Measurements from ENCODE around the gene GBA2.
A peak's percentile ranks its signal among the peaks of the same experiment; 100 is the strongest.

Gene GBA2

DNA sequence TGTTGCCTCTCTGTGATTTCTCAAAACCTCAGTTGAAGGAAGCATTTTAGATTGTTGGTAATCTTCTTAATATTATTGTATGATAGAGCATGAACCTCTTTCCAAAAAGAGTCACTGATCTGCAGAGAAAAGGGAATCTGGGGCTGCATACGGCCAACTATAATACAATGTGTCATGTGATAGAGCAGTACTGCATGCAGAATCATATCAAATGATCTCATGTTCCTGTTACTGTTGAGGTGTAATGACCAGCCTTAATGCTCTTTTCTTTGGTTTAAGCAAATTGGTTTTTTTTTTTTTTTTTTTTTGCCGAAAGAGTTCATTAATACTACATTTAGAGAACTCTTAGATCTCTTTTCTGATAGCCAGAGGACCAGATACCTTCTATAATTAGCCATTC, 18.0 kb upstream of the GBA2 start:
- no peak for DNase-seq (ENCODE audit: low spot score)

DNA sequence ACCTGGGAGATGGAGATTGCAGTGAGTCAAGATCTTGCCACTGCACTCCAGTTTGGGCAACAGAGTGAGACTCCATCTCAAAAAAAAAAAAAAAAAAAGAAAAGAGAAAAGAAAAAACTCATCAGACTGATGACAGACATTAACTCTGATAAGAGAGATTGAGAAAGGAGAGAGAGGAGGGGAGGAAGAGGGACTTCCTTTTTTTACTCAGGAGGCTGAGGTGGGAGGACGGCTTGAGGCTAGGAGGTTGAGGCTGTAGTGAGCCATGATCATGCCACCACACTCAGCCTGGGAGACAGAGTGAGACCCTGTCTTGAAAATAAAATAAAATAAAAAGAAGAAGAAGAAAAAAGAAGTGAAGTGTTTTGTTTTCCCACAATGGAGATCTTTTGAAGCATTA, 14.8 kb upstream of the GBA2 start:
- DNase-seq (ENCODE audit: low spot score), result no peak

DNA sequence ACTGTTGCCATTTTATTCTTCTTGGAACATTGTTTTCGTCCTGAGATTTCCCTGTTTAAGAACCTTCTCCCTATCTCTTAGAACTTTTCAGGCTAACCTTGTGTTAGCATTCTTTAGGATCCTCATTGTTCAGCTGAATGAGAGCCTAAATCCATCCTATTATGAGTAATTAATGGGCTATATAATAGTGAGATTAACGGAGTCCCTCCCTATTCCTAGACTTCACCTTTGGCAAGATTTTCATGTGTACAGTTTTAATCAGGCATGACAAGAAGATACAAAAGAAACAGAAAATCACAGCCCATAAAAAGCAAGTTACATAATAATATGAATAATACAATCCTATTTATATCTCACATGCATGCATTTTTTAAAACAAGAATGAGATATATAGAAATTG, 14.2 kb upstream of the GBA2 start:
- no peak for DNase-seq (ENCODE audit: low spot score)

DNA sequence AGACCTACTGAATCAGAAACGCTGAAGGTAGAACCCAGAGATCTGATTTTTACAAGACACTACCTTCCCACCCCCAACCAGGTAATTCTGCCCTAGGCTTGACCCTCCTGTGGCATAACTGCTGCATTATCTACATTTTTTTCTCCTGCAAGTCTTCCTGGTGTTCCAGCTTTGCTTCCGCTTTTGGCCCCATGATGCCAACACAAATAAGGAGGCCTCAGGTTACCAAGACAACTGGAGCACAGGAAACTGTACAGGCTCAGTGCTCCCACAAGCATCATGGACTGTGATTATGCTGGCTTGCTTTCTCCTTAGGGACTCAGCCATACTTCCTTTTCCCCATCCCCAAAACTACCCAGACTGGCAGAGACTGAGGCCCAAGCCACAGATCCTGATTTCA, 11.6 kb upstream of the GBA2 start:
- no peak for DNase-seq (ENCODE audit: low spot score)

DNA sequence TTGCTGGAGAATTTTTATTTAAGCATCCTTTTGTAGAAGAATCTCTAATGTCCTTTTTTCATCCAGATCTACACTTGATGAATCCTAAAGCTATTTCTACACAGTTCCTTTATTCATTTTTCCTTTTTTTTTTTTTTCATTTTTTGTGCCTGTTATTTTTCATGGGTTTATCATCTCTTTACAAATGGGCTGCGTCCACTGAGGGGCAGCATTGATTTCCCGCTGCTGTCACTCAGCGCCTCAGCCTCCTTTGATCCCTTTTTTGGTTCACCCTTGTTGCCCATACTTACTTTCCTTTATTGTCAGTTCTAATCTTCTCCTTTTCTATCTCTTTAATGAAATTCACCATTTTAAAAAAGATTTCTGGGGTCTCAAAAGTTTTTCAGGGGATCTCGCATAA, 10.8 kb upstream of the GBA2 start:
- no peak for DNase-seq (ENCODE audit: low spot score)

DNA sequence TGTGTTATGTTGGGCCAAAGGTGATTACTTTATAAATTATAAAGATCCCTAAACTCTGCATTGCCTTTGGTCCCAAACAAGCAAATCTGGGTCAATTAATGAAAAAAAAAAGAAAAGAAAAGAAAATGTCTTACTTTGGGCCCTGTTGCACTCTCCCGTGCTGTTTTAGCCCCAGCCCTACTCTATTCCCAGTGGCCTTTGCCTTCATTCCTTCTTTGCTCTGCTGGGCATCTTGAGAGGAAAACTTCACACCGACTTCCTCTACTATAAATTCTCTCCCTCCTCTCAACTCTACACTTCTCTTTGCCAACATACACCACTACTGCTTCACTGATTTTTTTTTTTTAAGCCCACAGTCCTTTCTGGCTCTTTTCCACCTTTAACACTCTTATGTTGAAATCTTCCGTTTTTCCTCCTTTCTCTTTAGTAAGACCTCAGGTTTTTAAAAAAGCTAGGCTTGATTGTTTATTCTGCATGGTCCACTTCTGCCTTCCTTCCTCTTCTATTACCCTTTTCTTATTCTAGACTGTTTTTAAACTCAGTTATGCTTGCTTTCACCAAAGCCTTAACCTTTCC, 9.5 kb upstream of the GBA2 start:
- DNase-seq (ENCODE audit: low spot score), result no peak

DNA sequence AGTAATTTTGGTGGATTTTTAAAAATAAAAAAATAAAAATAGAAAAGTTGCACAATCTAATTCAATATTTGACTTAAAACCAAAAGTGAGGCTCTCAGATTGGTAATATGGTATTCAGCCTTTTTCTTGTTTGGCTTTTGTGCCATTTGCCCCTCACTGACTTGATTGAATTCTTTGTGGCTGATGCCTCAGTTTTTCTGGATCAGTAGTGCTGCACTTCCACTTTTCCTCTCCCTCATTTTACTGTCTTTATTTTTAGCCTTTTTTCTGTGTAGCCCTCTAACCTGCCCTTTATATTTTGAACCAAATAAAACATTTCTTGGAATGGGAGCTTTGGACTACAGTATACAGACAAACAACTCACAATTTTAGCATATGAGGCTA, 8.9 kb upstream of the GBA2 start:
- DNase-seq (ENCODE audit: low spot score), result no peak

DNA sequence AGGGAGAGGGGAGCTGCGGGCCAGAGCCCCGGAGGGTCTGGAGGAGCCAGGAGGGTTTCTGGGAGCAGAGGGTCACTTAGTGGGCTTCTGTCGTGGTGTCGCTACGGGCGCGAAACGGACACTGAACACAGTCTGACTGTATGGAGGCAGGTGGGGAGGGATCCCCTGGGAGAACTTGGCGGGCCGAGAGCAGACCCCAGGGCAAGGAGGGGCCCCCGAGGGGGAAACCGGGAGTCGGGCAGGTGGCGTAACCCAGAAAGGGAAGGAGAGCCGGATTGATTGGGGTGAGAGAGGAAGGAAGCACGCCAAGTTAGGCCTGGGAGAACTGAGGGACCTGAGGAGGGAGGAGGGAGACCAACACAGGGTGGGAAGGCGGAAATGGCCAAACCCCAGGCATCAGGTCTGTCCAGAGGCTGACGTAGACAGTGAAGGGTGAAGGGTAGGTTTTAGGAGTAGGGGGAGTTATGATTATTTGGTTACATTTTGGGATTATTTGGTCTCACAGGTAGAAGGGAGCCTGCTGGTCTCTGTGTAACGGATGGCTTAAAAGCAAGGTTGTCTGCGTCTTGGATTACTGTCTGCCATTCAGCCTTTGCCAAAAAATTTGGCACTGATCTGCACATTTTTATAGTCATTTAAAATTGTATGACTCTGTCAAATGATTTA, 8.3 kb upstream of the GBA2 start:
- DNase-seq (ENCODE audit: low spot score), result peak; percentile 79

DNA sequence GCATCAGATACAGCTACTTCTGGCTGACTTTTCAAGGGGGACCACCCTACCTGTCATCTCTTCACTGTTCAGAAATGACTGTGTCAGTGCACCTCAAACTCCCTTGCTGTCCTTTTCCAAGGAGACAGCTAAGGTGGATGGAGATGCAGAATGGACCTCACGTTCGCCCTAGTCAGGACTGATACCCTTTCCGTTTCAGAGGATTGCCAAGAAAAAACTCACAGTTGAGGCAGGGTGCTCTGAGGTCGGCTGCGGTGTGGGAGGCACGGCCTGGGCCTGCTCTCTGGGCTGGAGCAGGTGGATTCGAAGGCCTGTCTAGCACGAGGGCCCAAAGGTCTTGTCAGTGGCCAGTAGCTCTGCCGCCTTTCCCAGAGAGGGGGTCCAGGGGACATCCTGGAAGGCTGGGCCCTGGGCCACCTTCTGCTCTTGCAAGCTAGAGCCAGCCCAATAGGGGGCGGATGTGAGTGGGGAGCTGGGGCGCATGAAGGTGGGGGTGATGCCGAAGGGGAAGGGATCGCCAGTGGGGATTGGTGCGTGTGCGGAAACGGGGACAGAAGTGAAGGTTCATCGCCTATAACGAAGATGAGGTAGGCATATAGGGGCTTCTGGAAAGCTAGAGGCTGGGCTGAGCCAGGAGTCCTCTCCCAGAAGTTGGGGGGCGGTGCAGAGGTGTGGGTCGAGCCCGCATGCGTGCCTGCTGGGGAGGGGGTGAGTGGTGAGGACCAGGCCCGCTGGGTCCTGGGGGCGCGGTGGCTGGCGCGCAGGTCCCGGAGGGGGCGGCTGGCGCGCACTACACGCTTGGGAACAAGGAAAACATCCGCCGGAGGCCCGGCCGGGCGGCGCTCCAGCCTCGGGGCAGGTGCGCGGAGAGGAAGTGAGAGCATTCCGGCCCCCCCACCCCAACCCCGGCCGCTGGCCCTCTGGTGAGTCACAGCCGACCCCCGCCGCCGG, 7.5 kb upstream of the GBA2 start:
- peak; percentile 69 for DNase-seq (ENCODE audit: low spot score)

DNA sequence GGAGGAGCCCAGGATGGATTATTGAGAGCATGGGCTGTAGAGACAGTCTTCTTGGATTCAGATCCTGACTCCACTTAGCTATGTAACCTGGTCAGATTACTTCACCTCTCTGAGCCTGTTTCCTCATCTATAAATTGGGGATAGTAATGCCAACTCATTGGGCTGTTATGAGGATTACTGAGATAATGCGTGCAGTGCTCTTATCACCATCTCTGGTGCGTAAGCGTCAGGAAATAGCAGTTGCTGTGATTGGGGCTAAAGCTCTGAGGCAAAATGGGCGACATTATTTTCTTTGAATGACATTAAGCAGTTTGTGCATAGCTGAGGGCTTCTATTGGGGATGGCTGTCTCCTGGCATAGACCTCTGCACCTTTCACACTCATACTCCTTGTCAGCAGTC, 6.0 kb upstream of the GBA2 start:
- no peak for DNase-seq (ENCODE audit: low spot score)

DNA sequence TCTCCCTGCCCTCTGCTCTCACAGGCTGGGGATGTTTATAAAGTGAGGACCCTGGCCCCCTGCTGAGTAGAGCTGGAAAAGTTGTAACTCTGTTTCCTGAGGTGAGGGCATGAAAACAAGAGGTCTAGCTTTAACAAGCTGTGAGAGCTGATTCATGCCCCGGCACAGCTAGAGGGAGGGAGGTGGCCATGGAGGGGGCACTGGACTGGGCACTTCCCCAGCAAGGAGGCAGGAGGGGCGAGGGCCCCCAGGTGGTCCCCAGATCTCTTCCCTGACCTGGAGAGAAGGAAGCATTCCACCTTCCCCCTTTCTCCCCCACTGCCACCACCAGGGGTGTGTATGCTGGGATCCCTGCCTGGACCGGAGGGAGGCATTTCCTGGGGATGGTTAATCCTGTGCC, 5.2 kb upstream of the GBA2 start, which contains the start of gene MSMP:
MSMP (minus strand) TSS at position 13 of the 400 bp plus-strand sequence. CDS start 147 bp downstream, outside the sequence.
- DNase-seq (ENCODE audit: low spot score), result no peak

DNA sequence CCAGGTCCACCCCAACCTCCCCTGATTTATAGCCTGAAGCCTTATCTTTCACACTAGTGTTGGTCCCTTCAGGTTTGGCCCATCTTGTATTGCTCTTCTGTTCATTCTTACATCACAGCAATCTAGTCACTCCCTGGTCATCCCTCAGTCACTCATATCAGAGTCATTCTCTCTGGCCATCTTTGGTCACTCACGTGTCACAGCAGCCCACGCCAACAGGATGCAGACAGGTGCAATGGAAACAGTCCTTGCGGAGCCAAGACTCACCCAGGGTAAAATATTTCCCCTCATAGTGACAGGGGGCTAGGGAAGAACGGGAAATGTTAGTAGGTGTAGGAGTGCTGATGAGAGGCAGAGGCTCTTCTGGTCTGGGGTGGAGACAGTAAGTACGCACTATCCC, 4.4 kb upstream of the GBA2 start:
- DNase-seq (ENCODE audit: low spot score), result no peak

DNA sequence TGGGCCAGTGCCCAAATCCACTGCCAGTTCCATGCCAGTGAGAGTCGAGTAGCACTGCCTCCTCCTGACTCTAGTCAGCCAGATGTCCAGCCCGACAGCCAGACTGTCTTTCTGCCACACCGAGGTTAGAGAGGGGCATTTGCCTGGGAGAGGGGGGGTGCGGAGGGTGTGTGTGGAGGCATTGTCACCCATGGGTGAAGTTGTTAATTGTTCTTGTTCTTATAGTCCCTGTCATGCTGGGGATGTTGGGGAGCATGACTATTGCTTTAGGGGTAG, 1.2 kb upstream of the GBA2 start:
- DNase-seq (ENCODE audit: low spot score), result no peak

DNA sequence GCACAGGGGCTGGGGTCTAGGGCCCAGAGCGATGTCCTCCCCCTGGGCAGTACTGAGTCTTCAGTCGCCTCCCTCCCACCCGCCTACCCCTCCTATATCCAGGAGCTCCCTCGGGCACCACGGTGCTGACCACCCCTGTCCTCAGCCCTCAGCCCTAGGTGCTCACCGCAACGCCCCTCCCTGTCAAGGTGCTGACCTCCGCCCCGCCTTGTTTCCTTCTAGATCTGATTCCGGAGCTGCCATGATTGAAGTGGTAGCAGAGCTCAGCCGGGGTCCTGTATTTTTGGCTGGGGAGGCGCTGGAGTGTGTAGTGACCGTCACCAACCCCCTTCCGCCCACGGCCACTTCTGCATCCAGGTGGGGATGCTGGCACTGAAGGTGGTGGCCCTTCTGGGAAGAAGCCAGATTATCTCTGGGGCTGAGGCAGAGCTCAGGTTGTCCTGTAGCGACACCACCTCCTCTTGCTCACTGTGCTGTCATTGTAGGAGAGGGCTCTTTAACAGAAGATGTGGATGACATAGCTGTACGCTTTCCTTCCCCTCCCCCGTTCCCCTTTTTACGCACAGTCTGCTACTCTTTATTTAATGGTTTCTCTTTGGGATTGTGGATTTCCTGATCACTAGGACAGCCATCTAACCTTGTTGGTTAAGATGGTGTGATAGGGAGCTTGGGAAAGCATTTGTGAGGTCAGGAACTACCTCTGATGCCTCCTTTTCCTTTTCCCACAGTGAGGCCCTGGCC, 657 bp upstream of the GBA2 start:
- peak; percentile 75 for DNase-seq (ENCODE audit: low spot score)

DNA sequence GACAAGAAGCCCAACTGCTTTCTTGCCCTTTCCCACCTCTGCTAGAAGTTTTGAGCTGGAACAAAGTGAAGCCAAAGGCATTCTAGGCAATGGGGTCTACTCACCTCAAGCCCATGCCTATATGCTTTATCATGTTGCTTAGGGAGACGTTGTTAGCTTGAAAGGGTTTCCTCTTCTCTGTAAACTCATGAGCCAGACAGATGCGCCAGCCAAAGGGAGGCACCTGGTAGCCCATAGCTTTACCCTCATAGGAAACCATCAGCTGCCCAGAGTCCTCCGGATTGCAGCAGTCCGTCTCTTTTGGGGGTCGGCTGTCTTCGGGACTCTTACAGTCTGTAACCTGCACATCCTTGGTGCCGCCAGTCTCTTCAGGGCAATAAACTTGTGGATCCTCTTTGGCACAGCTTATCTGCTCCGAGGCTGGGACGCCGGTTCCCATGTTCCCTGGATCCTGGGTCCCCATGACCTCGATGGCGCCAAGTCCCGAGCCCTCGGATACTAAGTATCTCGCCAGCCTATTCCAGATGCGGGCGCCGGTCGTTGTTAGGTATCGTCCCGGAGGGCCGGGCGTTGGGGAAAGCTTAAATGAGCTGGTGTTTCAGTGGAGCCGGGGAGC, 678 bp downstream of the GBA2 start:
- no peak for DNase-seq (ENCODE audit: low spot score)

DNA sequence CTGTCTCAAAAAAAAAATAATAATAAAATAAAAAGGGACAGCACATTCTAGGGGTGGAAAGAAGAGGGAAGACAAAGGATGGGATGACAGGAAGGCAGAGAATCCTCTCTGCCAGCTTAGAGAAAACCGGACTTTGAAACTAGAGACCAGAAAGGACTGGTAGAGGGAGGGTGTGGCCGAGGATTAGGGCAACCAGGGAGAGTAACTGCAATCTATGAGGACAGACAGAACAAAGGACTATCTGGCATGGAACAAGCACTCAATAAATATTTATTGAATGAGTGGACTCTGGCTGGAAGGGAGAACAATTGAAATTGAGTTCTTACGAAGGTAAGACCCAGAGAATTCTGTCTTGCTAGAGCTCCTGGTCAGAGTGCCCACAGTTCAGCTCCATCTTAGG, 2.4 kb downstream of the GBA2 start:
- DNase-seq (ENCODE audit: low spot score), result no peak

DNA sequence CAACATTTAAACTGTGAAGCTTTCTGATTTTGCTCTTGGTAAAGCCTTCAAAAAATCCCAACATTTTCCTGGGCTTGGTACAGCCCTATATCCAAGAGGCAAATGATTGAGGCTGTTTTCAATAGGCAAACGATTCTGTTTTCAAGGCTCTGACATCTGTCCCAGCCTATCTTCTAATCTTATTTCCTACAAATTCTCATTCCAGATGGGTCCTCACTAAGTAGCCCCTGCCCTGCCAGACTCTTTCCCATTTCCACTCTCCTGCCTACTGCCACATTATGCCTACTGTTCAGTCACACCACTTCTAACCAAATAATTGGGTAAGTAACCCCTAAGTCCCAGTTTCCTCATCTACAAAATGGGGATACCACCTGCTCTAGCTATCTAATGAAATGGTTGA, 3.5 kb downstream of the GBA2 start:
- no peak for DNase-seq (ENCODE audit: low spot score)

DNA sequence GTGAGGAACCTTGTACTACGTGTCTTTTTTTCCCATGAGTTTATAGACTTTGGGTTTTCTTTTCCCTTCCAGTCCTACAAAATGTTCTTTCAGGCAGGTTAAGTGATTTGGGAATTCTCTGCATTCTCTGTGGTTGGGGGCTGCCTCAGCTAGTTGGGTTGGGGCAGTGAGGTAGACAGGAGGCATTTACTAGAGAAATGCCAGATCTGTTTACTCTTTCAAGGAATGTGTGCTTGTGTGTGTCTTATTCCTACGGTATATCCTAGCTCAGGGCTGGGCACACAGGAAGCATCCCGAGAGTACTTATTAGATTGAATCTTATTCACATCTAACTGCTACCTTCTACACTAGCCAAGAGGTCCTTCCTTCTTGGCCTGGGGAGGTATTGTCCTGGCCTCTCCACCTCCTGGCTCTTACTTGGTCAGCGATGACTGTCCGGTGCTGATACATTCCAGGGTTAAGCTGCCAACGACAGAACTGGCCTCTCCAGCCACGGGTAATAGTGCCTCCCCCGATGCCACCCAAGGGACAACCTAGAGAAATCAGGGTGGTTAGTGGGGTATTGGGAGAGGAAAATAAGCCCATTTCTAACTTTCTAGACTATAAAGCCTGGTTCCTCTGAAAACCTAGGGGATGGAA, 5.0 kb downstream of the GBA2 start:
- DNase-seq (ENCODE audit: low spot score), result no peak

DNA sequence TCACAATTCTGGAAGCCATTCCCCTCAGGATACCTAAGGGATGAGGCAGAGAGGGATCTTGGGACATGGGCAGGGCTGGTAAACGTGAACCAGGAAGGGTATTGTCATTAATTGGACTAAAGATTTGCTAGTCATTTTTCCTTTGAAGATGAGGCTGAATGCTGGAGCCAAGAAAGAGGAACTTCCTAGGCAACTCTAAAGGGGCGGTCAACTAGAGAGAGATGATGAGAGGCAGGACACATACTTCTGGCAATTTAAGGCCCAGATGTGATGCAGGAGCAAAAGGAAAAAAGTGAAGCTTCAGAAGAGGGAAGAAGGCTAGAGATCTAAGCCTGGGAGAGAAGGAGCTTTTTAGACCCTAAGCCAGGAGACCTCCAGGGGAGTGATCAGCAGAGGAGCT, 5.6 kb downstream of the GBA2 start:
- DNase-seq (ENCODE audit: low spot score), result no peak

DNA sequence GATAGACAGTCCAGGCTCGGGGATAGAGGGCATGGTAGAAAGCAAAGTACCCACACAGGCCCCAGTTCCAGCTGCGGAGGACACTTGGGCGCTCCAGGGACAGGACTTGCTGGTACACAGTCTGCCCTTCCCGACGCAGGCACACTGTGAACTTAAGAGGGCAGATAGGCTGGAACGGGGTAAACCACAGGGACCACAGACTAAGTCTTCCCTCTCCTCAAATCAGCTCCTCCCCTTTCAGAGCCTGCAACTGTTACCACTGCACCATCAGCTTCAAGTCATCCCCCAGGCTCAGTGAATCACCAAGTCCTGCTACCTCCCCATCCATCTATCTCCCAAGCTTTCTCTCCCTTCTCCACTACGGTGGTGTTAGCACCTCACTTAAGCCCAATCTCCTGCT, 7.3 kb downstream of the GBA2 start:
- no peak for DNase-seq (ENCODE audit: low spot score)

DNA sequence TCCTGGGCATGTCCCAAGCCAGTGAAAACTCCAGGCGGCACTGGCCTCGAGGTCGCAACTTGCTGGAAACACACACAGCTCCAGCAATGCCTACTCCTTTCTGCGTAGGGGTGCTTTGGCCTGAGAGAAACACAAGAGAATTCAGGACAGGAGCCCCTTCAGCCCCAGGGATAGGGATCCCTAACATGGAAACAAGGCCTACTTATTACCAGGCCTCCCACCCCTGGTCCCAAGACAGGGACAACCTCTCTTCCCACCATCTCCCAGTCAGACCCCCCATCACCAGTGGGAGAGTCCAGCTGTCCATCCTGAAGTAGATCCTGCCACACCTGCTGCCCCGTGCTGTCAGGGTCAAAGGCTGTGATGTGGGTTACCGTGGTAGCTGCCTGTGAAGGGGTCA, 8.8 kb downstream of the GBA2 start:
- DNase-seq (ENCODE audit: low spot score), result no peak

DNA sequence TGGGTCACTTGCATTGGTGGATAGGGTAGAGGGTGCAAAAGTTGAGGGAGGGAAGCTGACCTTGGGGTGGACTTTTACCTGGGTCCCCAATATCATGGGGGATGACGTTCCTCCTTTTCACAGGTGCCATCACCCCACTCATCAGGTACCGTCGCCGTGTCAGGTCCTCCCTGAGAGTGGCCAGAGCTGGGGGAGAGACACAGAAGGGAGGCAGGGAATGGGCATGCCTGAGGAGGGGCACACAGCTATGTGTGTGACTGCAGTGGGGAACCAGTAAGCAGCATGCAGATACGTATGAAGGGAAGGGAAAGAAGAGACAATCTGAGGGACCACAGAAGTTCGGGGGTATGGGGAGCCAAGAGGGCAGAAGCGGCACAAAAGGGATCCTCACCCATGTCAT, 10.1 kb downstream of the GBA2 start:
- DNase-seq (ENCODE audit: low spot score), result no peak
